Measurements from ENCODE around the gene ATP6V1B1. TPM values are rescaled to one million over a fixed set of nuclear protein-coding genes. Genes with fewer than 3 reads are reported as not detected.

The ATP6V1B1 gene
- total RNA-seq, 4 donors from 2014 or later = 1.3 to 5.8 TPM; not detected in 2

DNA sequence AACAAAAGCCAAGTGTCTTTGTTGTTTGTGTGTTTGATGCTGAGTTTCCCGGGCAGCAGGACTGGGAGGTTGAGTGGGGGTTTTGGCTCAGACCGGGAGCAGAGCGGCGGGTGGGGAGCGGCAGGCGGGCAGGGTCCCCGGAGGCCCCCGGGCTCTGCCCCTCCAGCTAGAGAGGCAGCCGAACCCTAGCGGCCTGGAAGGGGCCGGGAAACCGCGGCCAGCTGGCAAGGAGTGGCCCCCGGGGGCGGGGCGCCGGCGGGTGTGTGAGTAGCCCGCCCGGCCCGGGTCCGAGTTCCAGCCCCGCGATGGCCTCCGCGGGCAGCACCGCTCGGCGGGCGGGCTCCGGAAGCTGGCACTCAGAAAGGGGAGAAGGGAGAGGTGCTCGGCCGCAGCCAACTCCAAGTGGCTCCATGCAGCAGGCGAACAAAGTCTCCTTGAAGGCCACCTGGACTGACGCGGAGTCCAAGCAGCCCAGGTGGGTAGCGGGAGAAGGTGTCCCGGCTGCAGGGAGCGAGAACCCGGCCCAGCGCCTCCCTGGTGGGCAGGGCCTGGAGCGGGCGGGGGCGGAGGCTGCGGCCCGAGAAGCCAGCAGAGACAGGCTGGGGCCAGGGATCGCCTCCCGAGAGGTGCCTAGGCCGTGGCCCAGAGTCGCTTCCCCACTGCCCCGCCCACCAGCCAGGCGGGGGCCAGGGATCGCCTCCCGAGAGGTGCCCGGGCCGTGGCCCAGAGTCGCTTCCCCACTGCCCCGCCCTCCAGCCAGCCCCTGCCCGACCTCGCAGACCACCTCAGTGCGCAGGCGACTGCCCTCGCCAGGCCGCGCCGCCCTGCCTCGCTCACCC lies 42.9 kb downstream of the ATP6V1B1 start, which contains the start of gene ANKRD53:
Gene ANKRD53, plus strand, starts transcription at position 290 of the 839 bp plus-strand sequence. Its CDS starts 16 bp downstream, at position 306.
- Histone ChIP-seq H3K4me3 (peak within 1 kb of the TSS; percentile 54 to 65 (median 60)), H3K4me1 (peaks cover 4 to 11% (median 9%) of the 10 kb centered on the region in 4 donors), H3K36me3 (no peaks in the 10 kb centered on the region), H3K27ac (peak within 1 kb of the TSS; percentile 75 to 89 (median 80)), H3K9me3 (no peaks in the 10 kb centered on the region), H3K27me3 (no peaks in the 10 kb centered on the region)
- DNase-seq = peak; percentile 24 to 75 (median 69)
- no peak for TF ChIP-seq POLR2A (IDR thresholded peaks at IDR 0.05)
- TF ChIP-seq CTCF (IDR thresholded peaks at IDR 0.05) = peak in 1 of 6 experiments; percentile 7

- DNase-seq = no peak
- no peaks in the 10 kb centered on the region for H3K36me3 ChIP-seq
- H3K9me3 ChIP-seq = no peaks in the 10 kb centered on the region
- TF ChIP-seq POLR2A (IDR thresholded peaks at IDR 0.05) (no peak), CTCF (IDR thresholded peaks at IDR 0.05) (no peak)
- peaks cover 4 to 11% (median 9%) of the 10 kb centered on the region in 4 donors for H3K4me1 ChIP-seq
- no peaks in the 10 kb centered on the region for H3K27me3 ChIP-seq
- peak overlapping the region; percentile 54 to 65 (median 60) for H3K4me3 ChIP-seq
- peak overlapping the region; percentile 66 to 89 (median 73) for H3K27ac ChIP-seq
Measured at GRCh38 chr2:70979180-70979488, 43.4 kb downstream of the ATP6V1B1 start.

DNA sequence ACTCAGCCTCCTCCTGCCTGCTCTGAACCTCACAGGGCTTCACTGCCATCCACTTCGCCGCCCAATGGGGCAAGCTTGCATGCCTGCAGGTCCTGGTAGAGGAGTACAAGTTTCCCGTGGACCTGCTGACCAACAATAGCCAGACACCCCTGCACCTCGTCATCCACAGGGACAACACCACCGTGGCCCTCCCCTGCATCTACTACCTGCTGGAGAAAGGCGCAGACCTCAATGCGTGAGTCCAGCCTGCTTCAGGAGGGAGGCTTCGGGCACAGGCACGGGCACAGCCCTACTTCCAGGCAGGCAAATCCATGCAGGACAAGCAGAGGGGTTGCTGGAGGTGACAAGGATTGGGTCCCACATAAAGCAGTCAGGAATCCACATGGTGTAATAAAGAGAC lies 43.9 kb downstream of the ATP6V1B1 start:
- peak overlapping the region in 1 of 4 donors; percentile 89 for H3K27ac ChIP-seq
- no peaks in the 10 kb centered on the region for H3K9me3 ChIP-seq
- no peak overlapping the region for H3K4me3 ChIP-seq
- no peaks in the 10 kb centered on the region for H3K27me3 ChIP-seq
- no peaks in the 10 kb centered on the region for H3K36me3 ChIP-seq
- TF ChIP-seq POLR2A (IDR thresholded peaks at IDR 0.05) (no peak), CTCF (IDR thresholded peaks at IDR 0.05) (no peak)
- DNase-seq = no peak
- peaks cover 6 to 13% (median 10%) of the 10 kb centered on the region in 4 donors for H3K4me1 ChIP-seq

- Histone ChIP-seq H3K36me3 (peaks cover 0 to under 1% (median 0%) of the 10 kb centered on the region in 3 donors), H3K4me3 (no peak overlapping the region), H3K4me1 (peaks cover 8 to 19% (median 12%) of the 10 kb centered on the region in 4 donors), H3K9me3 (no peaks in the 10 kb centered on the region), H3K27me3 (no peaks in the 10 kb centered on the region), H3K27ac (no peak overlapping the region)
- DNase-seq = no peak
- TF ChIP-seq CTCF (IDR thresholded peaks at IDR 0.05) = no peak
- no peak for TF ChIP-seq POLR2A (IDR thresholded peaks at IDR 0.05)
Measured at GRCh38 chr2:70981421-70981820, 45.7 kb downstream of the ATP6V1B1 start.

GRCh38 chr2:70981866-70982810 lies 46.4 kb downstream of the ATP6V1B1 start:
- Histone ChIP-seq H3K9me3 (no peaks in the 10 kb centered on the region), H3K4me1 (peaks cover 8 to 19% (median 12%) of the 10 kb centered on the region in 4 donors), H3K36me3 (peaks cover 0 to 8% (median 0%) of the 10 kb centered on the region in 3 donors), H3K4me3 (no peak overlapping the region), H3K27ac (no peak overlapping the region), H3K27me3 (no peaks in the 10 kb centered on the region)
- DNase-seq = peak in 1 of 3 donors; percentile 40
- TF ChIP-seq POLR2A (IDR thresholded peaks at IDR 0.05) (no peak), CTCF (IDR thresholded peaks at IDR 0.05) (no peak)
